Panc1 (cell line): ENCODE results near the gene ACTN3.
"Not testable (repeated sequence)": the region's sequence is repeated elsewhere in the genome, so short reads cannot be mapped to it uniquely, and the experiment has no call there.

Source experiments
- POLR2AphosphoS5 ChIP-seq: IDR thresholded peaks from 2 replicates; pipeline ENCODE4 v1.6.1; 2012; ENCODE audit warnings: mild to moderate bottlenecking, low read depth, low read length, moderate library complexity
- SIN3A ChIP-seq: IDR thresholded peaks from 2 replicates; pipeline ENCODE4 v1.6.1; 2012; ENCODE audit warnings: low read depth, mild to moderate bottlenecking, low read length, moderate library complexity, borderline replicate concordance; ENCODE audit not compliant: insufficient read depth
- TF ChIP-seq, protein P1 (sequence below): fragments of 450-650 bp; IDR thresholded peaks from 2 replicates; pipeline ENCODE4 v1.5.1; 2017; ENCODE audit warnings: mild to moderate bottlenecking
- TF ChIP-seq, protein P2 (sequence below), 2 experiments: IDR thresholded peaks; 2 replicates each; pipeline ENCODE4 v1.6.1; 2011 to 2012; ENCODE audit warnings: low read depth in 2 of 2, control low read depth in 1 of 2, low read length in 1 of 2, mild to moderate bottlenecking in 1 of 2, moderate library complexity in 1 of 2; ENCODE audit not compliant: insufficient read depth in 1 of 2

DNA sequence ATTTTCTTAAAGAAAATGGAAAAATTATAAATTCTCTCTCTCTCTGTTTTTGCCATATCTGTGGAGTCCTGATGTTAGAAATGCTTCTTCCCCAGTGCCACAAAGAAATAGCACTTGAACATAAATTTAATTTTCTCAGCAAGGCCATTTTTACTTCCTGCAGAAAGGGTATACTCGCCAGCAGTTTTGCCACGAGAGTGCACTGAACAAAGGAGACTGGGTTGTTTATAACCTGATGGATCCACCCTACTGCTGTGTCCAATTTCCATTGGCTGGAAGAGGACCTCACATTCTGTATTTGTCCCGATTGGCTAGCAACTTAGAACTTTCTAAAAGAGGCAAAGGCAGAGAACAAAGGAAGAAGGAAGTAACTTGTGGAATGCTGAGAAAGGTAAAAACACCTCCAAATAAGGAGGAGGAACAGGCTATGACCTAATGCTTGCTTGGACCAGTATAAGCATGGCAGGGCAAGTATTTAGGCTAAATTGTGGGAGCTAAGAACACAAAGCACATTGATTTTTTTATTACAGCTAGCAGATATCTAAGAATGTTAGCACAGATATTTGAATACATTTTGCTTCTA, 36.0 kb downstream of the ACTN3 start:
- TF ChIP-seq, protein P1, sequence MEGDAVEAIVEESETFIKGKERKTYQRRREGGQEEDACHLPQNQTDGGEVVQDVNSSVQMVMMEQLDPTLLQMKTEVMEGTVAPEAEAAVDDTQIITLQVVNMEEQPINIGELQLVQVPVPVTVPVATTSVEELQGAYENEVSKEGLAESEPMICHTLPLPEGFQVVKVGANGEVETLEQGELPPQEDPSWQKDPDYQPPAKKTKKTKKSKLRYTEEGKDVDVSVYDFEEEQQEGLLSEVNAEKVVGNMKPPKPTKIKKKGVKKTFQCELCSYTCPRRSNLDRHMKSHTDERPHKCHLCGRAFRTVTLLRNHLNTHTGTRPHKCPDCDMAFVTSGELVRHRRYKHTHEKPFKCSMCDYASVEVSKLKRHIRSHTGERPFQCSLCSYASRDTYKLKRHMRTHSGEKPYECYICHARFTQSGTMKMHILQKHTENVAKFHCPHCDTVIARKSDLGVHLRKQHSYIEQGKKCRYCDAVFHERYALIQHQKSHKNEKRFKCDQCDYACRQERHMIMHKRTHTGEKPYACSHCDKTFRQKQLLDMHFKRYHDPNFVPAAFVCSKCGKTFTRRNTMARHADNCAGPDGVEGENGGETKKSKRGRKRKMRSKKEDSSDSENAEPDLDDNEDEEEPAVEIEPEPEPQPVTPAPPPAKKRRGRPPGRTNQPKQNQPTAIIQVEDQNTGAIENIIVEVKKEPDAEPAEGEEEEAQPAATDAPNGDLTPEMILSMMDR: not testable (repeated sequence)
- TF ChIP-seq POLR2AphosphoS5, SIN3A: not testable (repeated sequence)
- TF ChIP-seq, protein P2, sequence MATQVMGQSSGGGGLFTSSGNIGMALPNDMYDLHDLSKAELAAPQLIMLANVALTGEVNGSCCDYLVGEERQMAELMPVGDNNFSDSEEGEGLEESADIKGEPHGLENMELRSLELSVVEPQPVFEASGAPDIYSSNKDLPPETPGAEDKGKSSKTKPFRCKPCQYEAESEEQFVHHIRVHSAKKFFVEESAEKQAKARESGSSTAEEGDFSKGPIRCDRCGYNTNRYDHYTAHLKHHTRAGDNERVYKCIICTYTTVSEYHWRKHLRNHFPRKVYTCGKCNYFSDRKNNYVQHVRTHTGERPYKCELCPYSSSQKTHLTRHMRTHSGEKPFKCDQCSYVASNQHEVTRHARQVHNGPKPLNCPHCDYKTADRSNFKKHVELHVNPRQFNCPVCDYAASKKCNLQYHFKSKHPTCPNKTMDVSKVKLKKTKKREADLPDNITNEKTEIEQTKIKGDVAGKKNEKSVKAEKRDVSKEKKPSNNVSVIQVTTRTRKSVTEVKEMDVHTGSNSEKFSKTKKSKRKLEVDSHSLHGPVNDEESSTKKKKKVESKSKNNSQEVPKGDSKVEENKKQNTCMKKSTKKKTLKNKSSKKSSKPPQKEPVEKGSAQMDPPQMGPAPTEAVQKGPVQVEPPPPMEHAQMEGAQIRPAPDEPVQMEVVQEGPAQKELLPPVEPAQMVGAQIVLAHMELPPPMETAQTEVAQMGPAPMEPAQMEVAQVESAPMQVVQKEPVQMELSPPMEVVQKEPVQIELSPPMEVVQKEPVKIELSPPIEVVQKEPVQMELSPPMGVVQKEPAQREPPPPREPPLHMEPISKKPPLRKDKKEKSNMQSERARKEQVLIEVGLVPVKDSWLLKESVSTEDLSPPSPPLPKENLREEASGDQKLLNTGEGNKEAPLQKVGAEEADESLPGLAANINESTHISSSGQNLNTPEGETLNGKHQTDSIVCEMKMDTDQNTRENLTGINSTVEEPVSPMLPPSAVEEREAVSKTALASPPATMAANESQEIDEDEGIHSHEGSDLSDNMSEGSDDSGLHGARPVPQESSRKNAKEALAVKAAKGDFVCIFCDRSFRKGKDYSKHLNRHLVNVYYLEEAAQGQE (IDR thresholded peaks at IDR 0.05; ENCODE audit: insufficient read depth in 1 of 2, low read depth in 2 of 2, low read length in 1 of 2): not testable (repeated sequence)
